H1 (cell line): Measurements from ENCODE around the gene ZNF177. TPM values are rescaled to one million over a fixed set of nuclear protein-coding genes. Genes with fewer than 3 reads are reported as not detected.

Experiments
- CTCF ChIA-PET: fragments of 300-600 bp; sonication (Branson Sonifier 250); formaldehyde crosslinking; loops from one replicate; lab custom pipeline; 2021; ENCODE audit not compliant: partially characterized antibody; lab: Charles Lee
- POLR2A ChIA-PET: fragments of 300-600 bp; sonication (Branson Sonifier 250); formaldehyde crosslinking; loops from one replicate; lab custom pipeline; 2021; ENCODE audit warnings: inconsistent platforms; ENCODE audit not compliant: partially characterized antibody; lab: Charles Lee
- DNase-seq, 2 experiments: peaks; one replicate each; pipeline versions ENCODE4 v3.0.0 to v3.0.0-alpha.2; 2010 to 2022; ENCODE audit warnings: low spot score in 2 of 2, low read depth in 1 of 2, mixed read lengths in 1 of 2
- FAIRE-seq: peaks from 2 replicates; lab custom pipeline; 2011; peaks lifted over from hg19 to GRCh38; lab: Jason Lieb, UNC
- H2AFZ ChIP-seq: 2 replicates; pipeline ENCODE4 v1.8.1; 2012; ENCODE audit warnings: low read length, inconsistent platforms
- H2AK5ac ChIP-seq: 2 replicates; pipeline ENCODE4 v1.6.1; 2013; ENCODE audit warnings: low read depth, low read length
- H2BK120ac ChIP-seq: replicated peaks from 2 replicates; pipeline ENCODE3; 2013; ENCODE audit warnings: low read depth, low read length, inconsistent platforms
- H2BK12ac ChIP-seq: 2 replicates; pipeline ENCODE4 v1.6.1; 2013; ENCODE audit warnings: low read depth, low read length
- H2BK15ac ChIP-seq: 2 replicates; pipeline ENCODE4 v1.6.1; 2013; ENCODE audit warnings: low read length
- H2BK20ac ChIP-seq: 2 replicates; pipeline ENCODE4 v1.6.1; 2013; ENCODE audit warnings: low read length
- H2BK5ac ChIP-seq: 2 replicates; pipeline ENCODE4 v1.6.1; 2013; ENCODE audit warnings: low read depth, low read length
- H3K14ac ChIP-seq: 2 replicates; pipeline ENCODE4 v1.6.1; 2013; ENCODE audit warnings: inconsistent platforms; ENCODE audit not compliant: insufficient read length
- H3K18ac ChIP-seq: 2 replicates; pipeline ENCODE4 v1.6.1; 2013; ENCODE audit warnings: low read length; ENCODE audit errors: extremely low read depth
- H3K23ac ChIP-seq: 2 replicates; pipeline ENCODE4 v1.6.1; 2013; ENCODE audit warnings: inconsistent platforms; ENCODE audit not compliant: insufficient read length
- H3K23me2 ChIP-seq: 2 replicates; pipeline ENCODE4 v1.6.1; 2013; ENCODE audit warnings: low read depth, low read length
- H3K27ac ChIP-seq: 2 replicates; pipeline ENCODE4 v1.6.1; 2011; ENCODE audit warnings: low read depth, low read length, inconsistent platforms
- H3K27me3 ChIP-seq, 4 experiments: replicated peaks in 1 of 4; 1 replicate in 1 of 4; 2 replicates in 3 of 4; pipeline versions ENCODE4 v1.6.1 to v1.8.1; 2011 to 2013; ENCODE audit warnings: low read length in 3 of 4, mild to moderate bottlenecking in 3 of 4, inconsistent platforms in 2 of 4, mixed read lengths in 2 of 4, moderate library complexity in 1 of 4; ENCODE audit not compliant: control insufficient read depth in 3 of 4, insufficient read depth in 3 of 4; ENCODE audit errors: extremely low read depth in 1 of 4
- H3K36me3 ChIP-seq, 4 experiments: 2 replicates each; pipeline versions ENCODE4 v1.6.1 to v1.8.1; 2011 to 2013; ENCODE audit warnings: mild to moderate bottlenecking in 4 of 4, low read length in 3 of 4, moderate library complexity in 2 of 4, control low read depth in 1 of 4, inconsistent platforms in 1 of 4; ENCODE audit not compliant: insufficient read depth in 4 of 4, control insufficient read depth in 2 of 4
- H3K4ac ChIP-seq: replicated peaks from 2 replicates; pipeline ENCODE3; 2013; ENCODE audit warnings: low read length, low read depth, mixed read lengths, inconsistent platforms; ENCODE audit not compliant: insufficient read length
- H3K4me1 ChIP-seq, 4 experiments: replicated peaks in 1 of 4; 1 replicate in 1 of 4; 2 replicates in 3 of 4; pipeline versions ENCODE4 v1.6.1 to v1.8.1; 2011 to 2013; ENCODE audit warnings: low read length in 3 of 4, inconsistent platforms in 2 of 4, mixed read lengths in 1 of 4; ENCODE audit not compliant: insufficient read depth in 4 of 4, control insufficient read depth in 3 of 4
- H3K4me2 ChIP-seq, 2 experiments: 2 replicates each; pipeline versions ENCODE4 v1.6.1 to v1.8.1; 2011 to 2013; ENCODE audit warnings: low read depth in 2 of 2, low read length in 2 of 2, control low read depth in 1 of 2, inconsistent platforms in 1 of 2, mild to moderate bottlenecking in 1 of 2; ENCODE audit not compliant: insufficient read depth in 1 of 2
- H3K4me3 ChIP-seq, 4 experiments: fragments of 200-600, 300-600 bp in 1 of 4; sonication (generic), shearing (Covaris generic), sonication (Bioruptor Twin) in 1 of 4; 2 replicates each; pipeline versions ENCODE4 v1.5.1 to v1.8.1; 2011 to 2016; ENCODE audit warnings: low read length in 4 of 4, low read depth in 3 of 4, control low read depth in 2 of 4, inconsistent platforms in 2 of 4, mild to moderate bottlenecking in 2 of 4, mixed read lengths in 1 of 4, moderate library complexity in 1 of 4; ENCODE audit not compliant: insufficient read depth in 2 of 4; ENCODE audit errors: extremely low read depth in 1 of 4
- H3K56ac ChIP-seq: replicated peaks from 2 replicates; pipeline ENCODE3; 2013; ENCODE audit warnings: low read depth, mild to moderate bottlenecking, mixed read lengths, low read length, inconsistent platforms; ENCODE audit not compliant: insufficient read length
- H3K79me1 ChIP-seq: 2 replicates; pipeline ENCODE4 v1.6.1; 2013; ENCODE audit warnings: low read depth, low read length, control low read depth
- H3K79me2 ChIP-seq, 2 experiments: 2 replicates each; pipeline versions ENCODE4 v1.6.1 to v1.8.1; 2012 to 2013; ENCODE audit warnings: low read length in 2 of 2, mild to moderate bottlenecking in 2 of 2, inconsistent platforms in 1 of 2; ENCODE audit not compliant: insufficient read depth in 2 of 2, control insufficient read depth in 1 of 2
- H3K9ac ChIP-seq, 4 experiments: replicated peaks in 1 of 4; 1 replicate in 1 of 4; 2 replicates in 3 of 4; pipeline versions ENCODE4 v1.6.1 to v1.8.1; 2011 to 2013; ENCODE audit warnings: low read depth in 3 of 4, low read length in 3 of 4, control low read depth in 2 of 4, mild to moderate bottlenecking in 2 of 4, moderate library complexity in 2 of 4, inconsistent platforms in 1 of 4; ENCODE audit errors: extremely low read depth in 1 of 4
- H3K9me3 ChIP-seq, 2 experiments: 2 replicates each; pipeline versions ENCODE4 v1.6.1 to v1.8.1; 2012 to 2013; ENCODE audit warnings: mild to moderate bottlenecking in 2 of 2, moderate library complexity in 2 of 2, control low read depth in 1 of 2, inconsistent platforms in 1 of 2, low read depth in 1 of 2, low read length in 1 of 2, mixed read lengths in 1 of 2; ENCODE audit not compliant: insufficient read depth in 2 of 2
- H4K20me1 ChIP-seq, 2 experiments: replicated peaks in 1 of 2; 2 replicates each; pipeline versions ENCODE3 to v1.8.1; 2011 to 2013; ENCODE audit warnings: inconsistent platforms in 2 of 2, low read length in 2 of 2, mild to moderate bottlenecking in 1 of 2; ENCODE audit not compliant: insufficient read depth in 2 of 2, control insufficient read depth in 1 of 2
- H4K5ac ChIP-seq: 2 replicates; pipeline ENCODE4 v1.6.1; 2013; ENCODE audit warnings: low read length, low read depth, mixed read lengths, inconsistent platforms; ENCODE audit not compliant: insufficient read length
- H4K8ac ChIP-seq: 2 replicates; pipeline ENCODE4 v1.8.0; 2013; ENCODE audit warnings: mild to moderate bottlenecking, moderate library complexity, low read length, inconsistent platforms; ENCODE audit not compliant: insufficient read depth; ENCODE audit errors: extremely low read depth
- H4K91ac ChIP-seq: replicated peaks from 2 replicates; pipeline ENCODE3; 2013; ENCODE audit warnings: low read length, mixed read lengths, inconsistent platforms; ENCODE audit not compliant: insufficient read length
- BRCA1 ChIP-seq: IDR thresholded peaks from 2 replicates; pipeline ENCODE4 v1.6.1; 2012; ENCODE audit warnings: low read depth, low read length, improper control_type of control experiment
- CHD2 ChIP-seq: IDR thresholded peaks from 2 replicates; pipeline ENCODE4 v1.6.1; 2012; ENCODE audit warnings: low read length, improper control_type of control experiment
- EGR1 ChIP-seq: IDR thresholded peaks from 2 replicates; pipeline ENCODE4 v1.6.1; 2011; ENCODE audit warnings: low read depth, low read length, borderline replicate concordance
- FOSL1 ChIP-seq: IDR thresholded peaks from 2 replicates; pipeline ENCODE4 v1.6.1; 2011; ENCODE audit warnings: mild to moderate bottlenecking, low read depth, low read length, moderate library complexity; ENCODE audit not compliant: insufficient read depth
- GTF2F1 ChIP-seq: IDR thresholded peaks from 2 replicates; pipeline ENCODE4 v1.6.1; 2012; ENCODE audit warnings: low read depth, low read length, improper control_type of control experiment, borderline replicate concordance
- PHF8 ChIP-seq: fragments of 200-600 bp; sonication (generic); conservative IDR thresholded peaks from 2 replicates; pipeline ENCODE4 v1.7.1; 2012; ENCODE audit warnings: low read depth, mild to moderate bottlenecking, inconsistent platforms, low read length, moderate library complexity
- POLR2A ChIP-seq, 2 experiments: IDR thresholded peaks; 1 replicate in 1 of 2; 2 replicates in 1 of 2; pipeline ENCODE4 v1.6.1; 2011; ENCODE audit warnings: low read depth in 2 of 2, low read length in 2 of 2, mild to moderate bottlenecking in 2 of 2; ENCODE audit errors: control extremely low read depth in 1 of 2
- SAP30 ChIP-seq: fragments of 300-600 bp; sonication (generic); IDR thresholded peaks from 2 replicates; pipeline ENCODE4 v1.7.1; 2012; ENCODE audit warnings: low read length, moderate library complexity, mild to moderate bottlenecking, inconsistent platforms; ENCODE audit not compliant: insufficient read depth, insufficient replicate concordance
- SRF ChIP-seq: IDR thresholded peaks from 2 replicates; pipeline ENCODE4 v1.6.1; 2011; ENCODE audit warnings: mild to moderate bottlenecking, low read depth, low read length, moderate library complexity
- WGBS, 2 experiments: shearing (Covaris generic) in 1 of 2; methylation state at CpG; one replicate each; pipeline versions ENCODE4 v1.1.6 to v1.1.7; 2013 to 2015; ENCODE audit warnings: low lambda C conversion rate in 2 of 2, mixed read lengths in 2 of 2, inconsistent platforms in 1 of 2, low coverage in 1 of 2, missing lambda C conversion rate in 1 of 2; ENCODE audit not compliant: insufficient replicate concordance in 2 of 2, insufficient coverage in 1 of 2, insufficient read length in 1 of 2; ENCODE audit errors: extremely low coverage in 1 of 2, missing lambda C conversion rate in 1 of 2; 5-methylcytosine and 5-hydroxymethylcytosine counted together
- polyA plus RNA-seq, 7 experiments: library from polyadenylated mRNA; depleted of rRNA in 3 of 7; stranded (reverse) in 5 of 7; unstranded in 2 of 7; fragments of >200 nt in 5 of 7; fragments of 200-250 nt in 2 of 7; gene quantifications; 1 replicate in 5 of 7; 2 replicates in 1 of 7; 4 replicates in 1 of 7; pipeline versions ENCODE4 v1.2.1 to v1.2.3, GENCODE V29; 2011 to 2013; ENCODE audit warnings: missing spikeins in 2 of 7, mixed read lengths in 2 of 7
- total RNA-seq: library from RNA; stranded (reverse); fragmentation: NEBNext Ultra II Directional; extraction: Animal tissue kit (Norgen Biotek cat#: 25700); gene quantifications from 2 replicates; pipeline ENCODE4 v1.2.1, GENCODE V29; 2021
- TF ChIP-seq, protein P1 (sequence below), 3 experiments: IDR thresholded peaks; 1 replicate in 2 of 3; 2 replicates in 1 of 3; pipeline versions ENCODE4 v1.5.1 to v1.6.1; 2011; ENCODE audit warnings: low read length in 3 of 3, mild to moderate bottlenecking in 3 of 3, inconsistent platforms in 2 of 3, low read depth in 1 of 3, moderate library complexity in 1 of 3; ENCODE audit not compliant: insufficient read depth in 1 of 3; ENCODE audit errors: control extremely low read depth in 1 of 3

The ZNF177 gene
- total and polyA plus RNA-seq, 2 of the 8 experiments (the other 6 are each of a cell fraction or from before 2014, with no cell fraction given), result 3.1 to 5.9 TPM

DNA sequence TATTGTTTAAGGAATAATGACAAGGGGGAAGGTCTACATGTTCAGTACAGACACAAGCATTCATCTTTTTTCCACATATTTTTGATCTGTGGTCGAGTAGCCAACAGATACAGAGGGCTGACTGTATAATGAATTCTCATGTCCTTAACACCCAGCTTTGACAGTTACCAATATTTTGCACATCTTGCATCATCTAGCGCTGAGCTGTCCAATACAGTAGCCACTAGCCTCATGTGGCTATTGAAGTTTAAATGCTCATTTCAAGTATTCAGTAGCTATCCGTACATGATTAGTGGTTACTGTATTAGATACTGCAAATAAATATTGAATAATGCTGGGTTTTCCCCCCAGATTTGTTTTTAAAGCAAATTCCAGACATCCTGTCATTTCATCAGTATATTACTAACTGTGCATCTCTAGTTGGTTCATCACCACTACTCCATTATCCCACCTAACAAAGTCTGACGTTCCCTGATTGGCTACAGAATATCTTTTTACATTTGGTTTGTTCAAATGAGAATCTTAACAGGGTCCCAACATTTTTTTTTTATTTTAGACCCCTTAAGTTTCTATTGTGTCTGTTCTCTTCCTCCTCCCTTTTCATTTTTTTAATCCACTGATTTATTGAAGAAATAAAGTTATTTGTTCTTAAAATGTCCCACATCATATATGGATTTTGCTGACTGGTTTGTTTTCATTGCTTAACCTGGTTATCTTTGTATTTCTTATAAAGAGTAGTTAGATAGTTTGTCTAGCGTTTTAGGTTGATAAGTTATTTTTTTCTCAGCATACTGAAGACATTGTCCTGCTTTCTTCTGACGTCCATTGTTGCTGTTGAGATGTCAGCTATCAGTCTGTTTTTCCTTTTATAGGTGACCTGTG lies 8.2 kb downstream of the ZNF177 start:
- no peak overlapping the region for H2BK120ac ChIP-seq
- no peak overlapping the region for H3K4me3 ChIP-seq
- H2AFZ ChIP-seq, result no peak overlapping the region
- no peak overlapping the region for H3K4me2 ChIP-seq
- no peak overlapping the region for H2BK15ac ChIP-seq
- H2BK20ac ChIP-seq, result no peak overlapping the region
- no peak overlapping the region for H2AK5ac ChIP-seq
- H2BK5ac ChIP-seq, result no peak overlapping the region
- FAIRE-seq (no peak), DNase-seq (no peak)
- H3K14ac ChIP-seq, result no peak overlapping the region
- H4K91ac ChIP-seq, result no peak overlapping the region
- H3K9me3 ChIP-seq, result peaks cover 34 to 39% of the 10 kb centered on the region in 2 experiments
- no peaks in the 10 kb centered on the region for H3K79me2 ChIP-seq
- H3K4me1 ChIP-seq, result no peaks in the 10 kb centered on the region
- H2BK12ac ChIP-seq, result no peak overlapping the region
- H3K79me1 ChIP-seq, result no peaks in the 10 kb centered on the region
- peaks cover 0 to 9% (median 3%) of the 10 kb centered on the region in 4 experiments; a peak in 2 of 8 replicates for H3K36me3 ChIP-seq
- H3K23ac ChIP-seq, result no peak overlapping the region
- no peak overlapping the region for H3K9ac ChIP-seq
- ChIA-PET CTCF (no interaction called here), POLR2A (no interaction called here)
- H3K23me2 ChIP-seq, result no peaks in the 10 kb centered on the region
- H4K20me1 ChIP-seq, result no peaks in the 10 kb centered on the region
- H3K27ac ChIP-seq, result no peak overlapping the region
- no peak overlapping the region for H3K4ac ChIP-seq
- H4K5ac ChIP-seq, result no peak overlapping the region
- WGBS, 2 experiments, result 84% methylated on average over 6 of the region's 6 CpGs; no CpG with 5 or more reads in 1 of the 2 experiments
- no peaks in the 10 kb centered on the region for H3K27me3 ChIP-seq
- no peak overlapping the region for H3K56ac ChIP-seq
- H4K8ac ChIP-seq, result no peak overlapping the region
- H3K18ac ChIP-seq, result no peak overlapping the region
- TF ChIP-seq PHF8 (no peak), SAP30 (no peak), GTF2F1 (no peak), FOSL1 (no peak), CHD2 (no peak), POLR2A (IDR thresholded peaks at IDR 0.05; ENCODE audit: control extremely low read depth in 1 of 2, low read depth in 2 of 2, low read length in 2 of 2) (no peak), EGR1 (no peak), BRCA1 (no peak), SRF (no peak)
- TF ChIP-seq, protein P1, sequence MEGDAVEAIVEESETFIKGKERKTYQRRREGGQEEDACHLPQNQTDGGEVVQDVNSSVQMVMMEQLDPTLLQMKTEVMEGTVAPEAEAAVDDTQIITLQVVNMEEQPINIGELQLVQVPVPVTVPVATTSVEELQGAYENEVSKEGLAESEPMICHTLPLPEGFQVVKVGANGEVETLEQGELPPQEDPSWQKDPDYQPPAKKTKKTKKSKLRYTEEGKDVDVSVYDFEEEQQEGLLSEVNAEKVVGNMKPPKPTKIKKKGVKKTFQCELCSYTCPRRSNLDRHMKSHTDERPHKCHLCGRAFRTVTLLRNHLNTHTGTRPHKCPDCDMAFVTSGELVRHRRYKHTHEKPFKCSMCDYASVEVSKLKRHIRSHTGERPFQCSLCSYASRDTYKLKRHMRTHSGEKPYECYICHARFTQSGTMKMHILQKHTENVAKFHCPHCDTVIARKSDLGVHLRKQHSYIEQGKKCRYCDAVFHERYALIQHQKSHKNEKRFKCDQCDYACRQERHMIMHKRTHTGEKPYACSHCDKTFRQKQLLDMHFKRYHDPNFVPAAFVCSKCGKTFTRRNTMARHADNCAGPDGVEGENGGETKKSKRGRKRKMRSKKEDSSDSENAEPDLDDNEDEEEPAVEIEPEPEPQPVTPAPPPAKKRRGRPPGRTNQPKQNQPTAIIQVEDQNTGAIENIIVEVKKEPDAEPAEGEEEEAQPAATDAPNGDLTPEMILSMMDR (IDR thresholded peaks at IDR 0.05; ENCODE audit: control extremely low read depth in 1 of 3, insufficient read depth in 1 of 3, low read depth in 1 of 3, low read length in 3 of 3), result no peak
